OCI-LY7 (cell line): ENCODE measurements around the gene RNASET2. TPM values are rescaled to one million over a fixed set of nuclear protein-coding genes. Genes with fewer than 3 reads are reported as not detected.

Experiments used
- BruUV-seq: library from RNA; stranded (reverse); fragments of 400-500 nt; replicated peaks from 2 replicates; lab custom pipeline; 2021; lab: Mats Ljungman, UMichigan
- CTCF ChIA-PET: fragments of 300-600 bp; sonication (Branson Sonifier 250); formaldehyde crosslinking; loops from one replicate; lab custom pipeline; 2022; ENCODE audit warnings: antibody characterized with exemption; ENCODE audit not compliant: unreplicated experiment; lab: Charles Lee
- POLR2A ChIA-PET: fragments of 300-600 bp; sonication (Branson Sonifier 250); formaldehyde crosslinking; loops from one replicate; lab custom pipeline; 2022; ENCODE audit warnings: antibody characterized with exemption; lab: Charles Lee
- DNase-seq: peaks from one replicate; pipeline ENCODE4 v3.0.0-alpha.2; 2015; ENCODE audit warnings: low spot score
- H2AFZ ChIP-seq: fragments of 200-600 bp; sonication (generic), shearing (Covaris generic); 2 replicates; pipeline ENCODE4 v1.6.1; 2014; ENCODE audit warnings: mild to moderate bottlenecking, antibody characterized with exemption, low read length, moderate library complexity
- H3K27ac ChIP-seq: fragments of 200-600 bp; sonication (generic); 2 replicates; pipeline ENCODE4 v1.5.1; 2014; ENCODE audit warnings: mixed run types, low read depth, mild to moderate bottlenecking, moderate library complexity, low read length, inconsistent platforms; ENCODE audit not compliant: poor library complexity, severe bottlenecking
- H3K36me3 ChIP-seq: fragments of 200-600 bp; sonication (generic); 2 replicates; pipeline ENCODE4 v1.6.1; 2014; ENCODE audit warnings: mild to moderate bottlenecking, antibody characterized with exemption, low read length, moderate library complexity, mixed read lengths; ENCODE audit not compliant: insufficient read depth
- H3K4me1 ChIP-seq: fragments of 200-600 bp; sonication (generic); 2 replicates; pipeline ENCODE4 v1.5.1; 2014; ENCODE audit warnings: mild to moderate bottlenecking, low read length; ENCODE audit not compliant: insufficient read depth, poor library complexity, severe bottlenecking
- H3K4me2 ChIP-seq: fragments of 200-600 bp; sonication (generic); 2 replicates; pipeline ENCODE4 v1.6.1; 2014; ENCODE audit warnings: mild to moderate bottlenecking, low read length
- H3K4me3 ChIP-seq: fragments of 200-600 bp; sonication (generic); 2 replicates; pipeline ENCODE4 v1.5.1; 2014; ENCODE audit warnings: mild to moderate bottlenecking, low read depth, low read length; ENCODE audit not compliant: poor library complexity, severe bottlenecking
- H3K79me2 ChIP-seq: fragments of 200-600 bp; sonication (generic); 2 replicates; pipeline ENCODE4 v1.6.1; 2016; ENCODE audit warnings: low read depth, mild to moderate bottlenecking, low read length, moderate library complexity, mixed read lengths; ENCODE audit not compliant: insufficient read depth
- H3K9me2 ChIP-seq: fragments of 200-600 bp; sonication (generic); 2 replicates; pipeline ENCODE4 v1.6.1; 2016; ENCODE audit warnings: mild to moderate bottlenecking, low read length, mixed read lengths; ENCODE audit not compliant: insufficient read depth
- H3K9me3 ChIP-seq: fragments of 200-600 bp; sonication (generic); 2 replicates; pipeline ENCODE4 v1.6.1; 2014; ENCODE audit warnings: mild to moderate bottlenecking, mixed run types, low read length, mixed read lengths
- H4K20me1 ChIP-seq: fragments of 200-600 bp; sonication (generic); 2 replicates; pipeline ENCODE4 v1.6.1; 2014; ENCODE audit warnings: mild to moderate bottlenecking, antibody characterized with exemption, low read length, moderate library complexity, mixed read lengths; ENCODE audit not compliant: insufficient read depth
- CTCF ChIP-seq: fragments of 200-600 bp; sonication (generic); conservative IDR thresholded peaks from 2 replicates; pipeline ENCODE4 v1.5.1; 2014; ENCODE audit warnings: mild to moderate bottlenecking, antibody characterized with exemption, low read length, moderate library complexity, mixed read lengths
- EZH2phosphoT487 ChIP-seq: fragments of 200-600 bp; sonication (generic); IDR thresholded peaks from 2 replicates; pipeline ENCODE4 v1.6.1; 2018; ENCODE audit warnings: low read depth, borderline replicate concordance, mild to moderate bottlenecking, mixed run types, antibody characterized with exemption, low read length, moderate library complexity, mixed read lengths
- intact Hi-C: fragments of 100-400 bp; cut with micrococcal nuclease; formaldehyde crosslinking; loops from one replicate; pipeline ENCODE4 v1.10.0; 2022; ENCODE audit not compliant: unreplicated experiment
- total RNA-seq, 2 experiments: library from RNA; depleted of rRNA in 1 of 2; stranded (reverse); fragments of >200 nt in 1 of 2; shearing (Covaris generic) in 1 of 2; gene quantifications; 2 replicates each; pipeline ENCODE4 v1.2.3, GENCODE V29; 2014 to 2022

The RNASET2 gene
- total RNA-seq, 2 experiments from 2014 or later: 71.7 to 105 TPM

- H4K20me1 ChIP-seq: no peaks in the 10 kb centered on the region
- POLR2A ChIA-PET: interaction anchor here (0.6 to 0.9 kb wide), 3 partner anchors 13 to 829 kb away, joined by 3 read pairs; no protein-coding TSS in a partner anchor
- no peaks in the 10 kb centered on the region for H3K79me2 ChIP-seq
- no peak overlapping the region for H3K4me3 ChIP-seq
- H3K4me2 ChIP-seq: no peak overlapping the region
- BruUV-seq: no TSS peak
- no peaks in the 10 kb centered on the region for H3K9me2 ChIP-seq
- DNase-seq: no peak
- TF ChIP-seq CTCF (no peak), EZH2phosphoT487 (no peak)
- H3K27ac ChIP-seq: no peak overlapping the region
- CTCF ChIA-PET: no interaction called here
- H2AFZ ChIP-seq: no peak overlapping the region
- H3K4me1 ChIP-seq: peaks cover 22% of the 10 kb centered on the region
- no peaks in the 10 kb centered on the region for H3K9me3 ChIP-seq
- intact Hi-C loops: no loop called here
- peaks cover 75% of the 10 kb centered on the region for H3K36me3 ChIP-seq
These were observed 24.2 kb downstream of the RNASET2 start for GRCh38 chr6:166932116-166932515.

GRCh38 chr6:166931426-166931970 is 24.9 kb downstream of the RNASET2 start:
- POLR2A ChIA-PET: interaction anchor here (0.6 to 1.2 kb wide), 3 partner anchors 10 to 830 kb away, joined by 3 read pairs; no protein-coding TSS in a partner anchor
- CTCF ChIA-PET: no interaction called here
- BruUV-seq: no TSS peak
- Histone ChIP-seq H3K27ac (no peak overlapping the region), H2AFZ (no peak overlapping the region), H3K4me1 (peaks cover 18% of the 10 kb centered on the region), H3K36me3 (peaks cover 68% of the 10 kb centered on the region), H3K4me2 (no peak overlapping the region), H3K9me2 (no peaks in the 10 kb centered on the region), H4K20me1 (no peaks in the 10 kb centered on the region), H3K4me3 (no peak overlapping the region), H3K9me3 (no peaks in the 10 kb centered on the region), H3K79me2 (no peaks in the 10 kb centered on the region)
- no peak for TF ChIP-seq CTCF
- TF ChIP-seq EZH2phosphoT487: no peak
- DNase-seq: no peak
- intact Hi-C loops: no loop called here

GRCh38 chr6:166930354-166930891 is 25.9 kb downstream of the RNASET2 start:
- H3K79me2 ChIP-seq: no peaks in the 10 kb centered on the region
- H3K4me2 ChIP-seq: no peak overlapping the region
- H3K9me3 ChIP-seq: no peaks in the 10 kb centered on the region
- CTCF ChIA-PET: no interaction called here
- peaks cover 61% of the 10 kb centered on the region for H3K36me3 ChIP-seq
- BruUV-seq: no TSS peak
- no peak overlapping the region for H2AFZ ChIP-seq
- POLR2A ChIA-PET: interaction anchor here (1.2 kb wide), 1 partner anchor 12 kb away, joined by 3 read pairs; no protein-coding TSS in a partner anchor
- H3K4me1 ChIP-seq: peaks cover 13% of the 10 kb centered on the region
- H3K4me3 ChIP-seq: no peak overlapping the region
- no peaks in the 10 kb centered on the region for H4K20me1 ChIP-seq
- no peak for DNase-seq
- H3K27ac ChIP-seq: no peak overlapping the region
- no peak for TF ChIP-seq EZH2phosphoT487
- TF ChIP-seq CTCF: no peak
- intact Hi-C loops: no loop called here
- no peaks in the 10 kb centered on the region for H3K9me2 ChIP-seq
